SK-N-MC (cell line): ENCODE results near the gene BLTP3A.

Experiments
- EZH2 ChIP-seq: fragments of 200-600 bp; sonication (generic); IDR thresholded peaks from one replicate; pipeline ENCODE4 v1.6.1; 2017; ENCODE audit warnings: antibody characterized with exemption
- POLR2AphosphoS5 ChIP-seq: IDR thresholded peaks from 2 replicates; pipeline ENCODE4 v1.6.1; 2012; ENCODE audit warnings: mild to moderate bottlenecking, low read depth, low read length, borderline replicate concordance

- TF ChIP-seq EZH2 = no peak
- TF ChIP-seq POLR2AphosphoS5 = no peak
Observed at GRCh38 chr6:34806738-34807453, 15.0 kb downstream of the BLTP3A start.
